ENCODE measurements around the gene SYNJ2BP. TPM values are rescaled to one million over a fixed set of nuclear protein-coding genes. Genes with fewer than 3 reads are reported as not detected.
"Not testable (repeated sequence)": the region's sequence is repeated elsewhere in the genome, so short reads cannot be mapped to it uniquely, and the experiment has no call there.

The SYNJ2BP gene, protein sequence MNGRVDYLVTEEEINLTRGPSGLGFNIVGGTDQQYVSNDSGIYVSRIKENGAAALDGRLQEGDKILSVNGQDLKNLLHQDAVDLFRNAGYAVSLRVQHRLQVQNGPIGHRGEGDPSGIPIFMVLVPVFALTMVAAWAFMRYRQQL
- 15.7 TPM for polyA plus RNA-seq (2013, experiment 1 of 2)
- 14.1 TPM for polyA plus RNA-seq (2013, experiment 2 of 2)

DNA sequence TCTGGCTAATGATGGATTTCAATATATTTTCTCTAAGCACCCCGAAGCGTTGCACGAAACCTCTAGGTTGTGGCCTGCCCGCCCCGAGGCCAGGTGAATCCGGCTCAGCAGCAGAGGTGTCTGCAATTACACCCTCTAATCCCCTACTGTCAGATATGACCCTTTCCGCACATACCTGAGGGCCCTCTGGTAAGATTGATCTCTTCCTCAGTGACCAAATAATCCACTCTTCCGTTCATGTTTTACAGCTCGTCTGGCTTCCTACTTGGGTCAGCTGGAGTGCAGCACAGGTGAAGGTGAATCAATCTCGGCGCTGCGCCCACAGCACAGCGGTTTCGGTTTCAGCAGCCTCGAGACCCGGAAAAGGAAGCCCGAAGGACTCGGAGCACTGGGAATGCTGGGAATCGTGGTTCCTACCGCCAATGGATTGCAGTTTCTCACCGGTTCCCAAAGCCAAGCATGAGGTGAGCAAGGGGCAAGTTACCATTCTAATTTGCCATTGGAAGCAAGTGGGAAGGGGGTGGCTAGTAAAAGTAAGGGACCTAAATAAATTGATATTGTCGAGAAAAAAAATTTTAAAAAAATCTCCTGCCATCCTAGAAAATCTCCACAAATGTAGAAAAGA is at the start of gene SYNJ2BP:
TSS of gene SYNJ2BP (minus strand) at position 366 of the 625 bp plus-strand sequence. CDS start at position 239, 127 bp downstream.
- H3K4me3 ChIP-seq (ENCODE audit: low read length): peak within 1 kb of the TSS; percentile 98
- no peaks in the 10 kb centered on the region for H3K9me3 ChIP-seq (ENCODE audit: insufficient read depth, low read depth, low read length)
- 1% methylated on average over 21 of the region's 22 CpGs for WGBS
- H3K27me3 ChIP-seq (ENCODE audit: insufficient read depth, low read length): no peaks in the 10 kb centered on the region
- peak within 1 kb of the TSS; percentile 83 for H3K9ac ChIP-seq (ENCODE audit: low read depth, low read length)
- H3K36me3 ChIP-seq (ENCODE audit: insufficient read depth, low read length): peaks cover 13% of the 10 kb centered on the region; the same call in 1 of the 2 replicates
- H3K27ac ChIP-seq (ENCODE audit: low read depth, low read length): peak within 1 kb of the TSS; percentile 57; the same call in 1 of the 2 replicates
- peaks cover 6% of the 10 kb centered on the region for H3K4me1 ChIP-seq (ENCODE audit: insufficient read depth, low read length)

DNA sequence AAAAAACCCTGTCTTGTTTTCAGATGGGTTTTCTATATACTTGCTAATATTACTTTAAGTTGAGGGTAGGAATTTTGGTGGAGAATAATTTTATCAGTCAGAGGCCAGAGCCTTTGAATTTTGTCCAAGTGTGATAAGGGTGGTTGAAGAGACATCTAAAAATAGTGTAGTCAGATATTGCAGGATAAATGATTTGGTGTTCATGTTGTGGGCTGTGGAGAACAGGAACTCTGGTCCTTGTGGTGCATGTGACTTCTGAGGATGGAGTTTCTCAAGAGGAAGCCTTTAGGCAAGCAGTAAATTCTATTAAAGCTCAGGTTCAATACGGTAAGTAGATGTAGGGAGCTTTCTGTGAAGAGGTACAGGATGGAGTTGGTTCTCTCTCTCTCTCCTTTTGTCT is 37.8 kb upstream of the SYNJ2BP start:
- Histone ChIP-seq H3K27me3 (ENCODE audit: insufficient read depth, low read length) (no peaks in the 10 kb centered on the region), H3K27ac (ENCODE audit: low read depth, low read length) (no peak overlapping the region), H3K9me3 (ENCODE audit: insufficient read depth, low read depth, low read length) (no peaks in the 10 kb centered on the region), H3K4me1 (ENCODE audit: insufficient read depth, low read length) (no peaks in the 10 kb centered on the region), H3K9ac (ENCODE audit: low read depth, low read length) (no peak overlapping the region), H3K36me3 (ENCODE audit: insufficient read depth, low read length) (no peaks in the 10 kb centered on the region), H3K4me3 (ENCODE audit: low read length) (no peak overlapping the region)
- 95% methylated on average over 1 of the region's 1 CpG for WGBS

DNA sequence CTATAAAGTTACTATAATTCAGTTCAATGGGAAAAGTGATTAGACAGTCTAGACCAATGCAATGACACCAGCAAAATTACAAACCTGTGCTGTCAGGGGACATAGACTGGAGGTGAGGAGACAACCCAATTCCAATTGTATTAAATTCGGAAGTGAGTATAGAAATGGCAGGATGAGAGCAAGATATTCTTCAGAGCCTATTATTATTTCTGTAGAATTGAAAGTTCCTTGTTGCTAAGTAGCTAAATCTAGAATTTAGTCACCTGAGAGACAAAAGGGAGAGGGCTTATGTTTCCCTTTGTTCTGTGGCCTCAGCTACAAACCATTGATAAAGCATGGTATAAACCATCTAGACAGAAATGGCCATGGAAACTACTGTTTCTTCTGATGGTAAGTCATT is 35.0 kb upstream of the SYNJ2BP start, which contains the start of gene ADAM21:
TSS of gene ADAM21 (plus strand) at position 301 of the 400 bp plus-strand sequence. CDS start 5,326 bp downstream, outside the sequence.
- WGBS: 91% methylated on average over 1 of the region's 1 CpG
- Histone ChIP-seq H3K36me3 (ENCODE audit: insufficient read depth, low read length) (no peaks in the 10 kb centered on the region), H3K27me3 (ENCODE audit: insufficient read depth, low read length) (no peaks in the 10 kb centered on the region), H3K9ac (ENCODE audit: low read depth, low read length) (no peak within 1 kb of the TSS), H3K9me3 (ENCODE audit: insufficient read depth, low read depth, low read length) (peaks cover 11% of the 10 kb centered on the region), H3K4me3 (ENCODE audit: low read length) (no peak within 1 kb of the TSS), H3K27ac (ENCODE audit: low read depth, low read length) (no peak within 1 kb of the TSS), H3K4me1 (ENCODE audit: insufficient read depth, low read length) (no peaks in the 10 kb centered on the region)

DNA sequence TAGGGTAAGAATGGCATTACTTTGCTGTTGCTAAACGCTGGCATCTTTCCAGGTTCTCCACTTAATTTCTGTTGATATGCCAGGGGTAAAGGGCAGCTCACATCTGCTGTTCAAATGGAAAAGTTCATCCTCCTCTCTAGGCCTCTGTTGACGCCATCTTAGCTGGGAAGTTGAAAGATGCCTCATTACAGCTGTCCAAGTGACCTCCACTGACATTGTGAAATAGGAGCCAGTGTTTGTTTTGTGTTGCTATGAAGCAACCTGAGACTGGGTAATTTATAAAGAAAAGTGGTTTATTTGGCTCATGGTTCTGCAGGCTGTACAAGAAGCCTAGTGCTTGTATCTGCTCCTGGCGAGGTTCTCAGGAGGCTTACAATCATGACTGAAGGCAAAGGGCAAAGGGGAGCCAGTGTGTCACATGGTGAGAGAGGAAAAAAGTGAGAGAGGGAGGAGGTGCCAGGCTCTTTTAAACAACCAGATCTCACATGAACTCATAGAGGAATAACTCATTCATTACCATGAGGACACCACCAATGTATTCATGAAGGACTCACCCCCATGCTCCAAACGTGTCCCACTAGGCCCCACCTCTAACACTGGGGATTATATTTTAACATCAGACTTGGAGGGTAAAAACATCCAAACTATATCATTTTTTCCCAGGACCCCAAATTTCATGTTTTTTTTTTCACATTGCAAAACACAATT is 31.9 kb upstream of the SYNJ2BP start:
- WGBS: 93% methylated on average over 4 of the region's 4 CpGs
- H3K4me1 ChIP-seq (ENCODE audit: insufficient read depth, low read length): no peaks in the 10 kb centered on the region
- peaks cover 42% of the 10 kb centered on the region for H3K9me3 ChIP-seq (ENCODE audit: insufficient read depth, low read depth, low read length)

DNA sequence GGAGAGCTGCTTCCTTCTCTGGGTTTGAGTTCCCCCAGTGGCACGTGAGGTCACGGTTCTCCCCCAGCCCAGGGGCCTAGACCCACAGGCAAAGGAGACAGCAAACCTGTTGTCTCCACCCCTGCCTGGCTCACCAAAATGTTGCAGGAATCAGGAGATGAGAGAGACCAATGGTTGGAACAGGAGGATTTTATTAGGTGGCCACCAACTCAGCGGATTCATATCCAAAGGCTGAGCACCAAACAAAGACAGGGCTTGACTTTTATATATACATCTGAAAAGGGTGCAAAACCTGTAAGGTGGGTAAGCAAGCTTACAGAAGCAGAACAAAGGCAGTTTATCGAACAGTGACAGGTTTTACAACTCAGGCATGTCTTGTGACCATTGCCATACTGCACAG is 25.9 kb upstream of the SYNJ2BP start:
- H3K9ac ChIP-seq (ENCODE audit: low read depth, low read length): no peak overlapping the region
- 87% methylated on average over 4 of the region's 4 CpGs for WGBS
- H3K36me3 ChIP-seq (ENCODE audit: insufficient read depth, low read length): 0 out of 2 replicates have a peak, but pooled peaks cover 2% of the 10 kb centered on the region
- no peak overlapping the region for H3K27ac ChIP-seq (ENCODE audit: low read depth, low read length)
- H3K4me1 ChIP-seq (ENCODE audit: insufficient read depth, low read length): no peaks in the 10 kb centered on the region
- H3K9me3 ChIP-seq (ENCODE audit: insufficient read depth, low read depth, low read length): peaks cover 80% of the 10 kb centered on the region
- no peak overlapping the region for H3K4me3 ChIP-seq (ENCODE audit: low read length)
- H3K27me3 ChIP-seq (ENCODE audit: insufficient read depth, low read length): no peaks in the 10 kb centered on the region

More for the DNA sequence above, 31.9 kb upstream of the SYNJ2BP start:
- Histone ChIP-seq H3K27ac (ENCODE audit: low read depth, low read length) (no peak overlapping the region), H3K4me3 (ENCODE audit: low read length) (no peak overlapping the region), H3K9ac (ENCODE audit: low read depth, low read length) (no peak overlapping the region), H3K36me3 (ENCODE audit: insufficient read depth, low read length) (0 out of 2 replicates have a peak, but pooled peaks cover 2% of the 10 kb centered on the region), H3K27me3 (ENCODE audit: insufficient read depth, low read length) (no peaks in the 10 kb centered on the region)

DNA sequence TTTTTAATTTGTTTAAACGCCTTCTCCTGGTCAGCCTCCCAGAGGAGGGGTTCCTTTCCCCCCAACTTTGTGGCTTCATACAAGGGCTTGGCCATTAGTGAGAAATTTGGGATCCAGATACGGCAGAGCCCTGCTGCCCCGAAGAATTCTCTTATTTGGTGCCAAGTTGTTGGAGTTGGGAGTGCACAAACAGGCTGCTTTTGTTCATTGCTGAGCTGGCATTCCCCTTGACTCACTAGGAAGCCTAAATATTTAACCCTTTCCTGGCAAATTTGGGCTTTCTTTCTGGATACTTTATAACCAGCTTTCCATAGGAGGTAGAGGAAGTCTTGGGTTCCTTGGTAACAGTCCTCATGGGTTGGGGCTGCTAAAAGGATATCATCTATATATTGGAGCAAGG is 24.8 kb upstream of the SYNJ2BP start:
- no peak overlapping the region for H3K27ac ChIP-seq (ENCODE audit: low read depth, low read length)
- no peaks in the 10 kb centered on the region for H3K27me3 ChIP-seq (ENCODE audit: insufficient read depth, low read length)
- no peaks in the 10 kb centered on the region for H3K4me1 ChIP-seq (ENCODE audit: insufficient read depth, low read length)
- H3K9ac ChIP-seq (ENCODE audit: low read depth, low read length): no peak overlapping the region
- no peak overlapping the region for H3K4me3 ChIP-seq (ENCODE audit: low read length)
- 0 out of 2 replicates have a peak, but pooled peaks cover 2% of the 10 kb centered on the region for H3K36me3 ChIP-seq (ENCODE audit: insufficient read depth, low read length)
- WGBS: 82% methylated on average over 3 of the region's 3 CpGs
- peaks cover 81% of the 10 kb centered on the region for H3K9me3 ChIP-seq (ENCODE audit: insufficient read depth, low read depth, low read length)

DNA sequence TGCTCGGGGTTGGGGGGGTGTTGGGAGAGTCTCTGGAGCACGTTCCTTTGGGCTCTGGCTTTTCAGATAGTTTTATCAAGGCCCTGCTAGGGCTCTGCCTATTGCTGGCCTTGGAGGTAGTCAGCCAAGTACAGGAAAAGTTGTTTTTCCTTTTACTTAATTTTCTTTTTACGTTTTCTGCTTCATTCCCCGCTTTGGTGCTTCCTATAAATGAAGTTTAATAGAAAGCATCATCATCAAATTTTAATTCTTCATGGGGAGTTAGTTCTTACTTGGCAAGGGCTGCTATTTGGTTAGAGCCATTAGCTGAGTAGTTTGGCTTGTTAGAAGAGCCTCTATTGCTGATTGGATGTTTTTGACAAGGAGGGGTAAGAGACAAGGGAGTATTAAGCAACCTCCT is 20.0 kb upstream of the SYNJ2BP start:
- WGBS: 63% methylated on average over 2 of the region's 4 CpGs
- Histone ChIP-seq H3K36me3 (ENCODE audit: insufficient read depth, low read length) (no peaks in the 10 kb centered on the region), H3K27me3 (ENCODE audit: insufficient read depth, low read length) (no peaks in the 10 kb centered on the region), H3K4me1 (ENCODE audit: insufficient read depth, low read length) (no peaks in the 10 kb centered on the region), H3K9ac (ENCODE audit: low read depth, low read length) (no peak overlapping the region), H3K9me3 (ENCODE audit: insufficient read depth, low read depth, low read length) (peaks cover 47% of the 10 kb centered on the region), H3K27ac (ENCODE audit: low read depth, low read length) (no peak overlapping the region), H3K4me3 (ENCODE audit: low read length) (no peak overlapping the region)

DNA sequence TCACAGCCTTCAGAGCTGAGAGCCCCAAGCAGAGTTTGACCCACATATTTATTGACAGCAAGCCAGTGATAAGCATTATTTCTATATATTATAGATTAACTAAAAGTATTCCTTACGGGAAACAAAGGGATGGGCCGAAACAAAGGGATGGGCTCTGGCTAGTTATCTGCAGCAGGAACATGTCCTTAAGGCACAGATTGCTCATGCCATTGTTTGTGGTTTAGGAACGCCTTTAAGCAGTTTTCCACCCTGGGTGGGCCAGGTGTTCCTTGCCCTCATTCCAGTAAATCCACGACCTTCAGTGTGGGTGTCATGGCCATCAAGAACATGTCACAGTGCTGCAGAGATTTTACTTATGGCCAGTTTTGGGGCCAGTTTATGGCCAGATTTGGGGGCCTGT is 9.7 kb upstream of the SYNJ2BP start:
- not testable (repeated sequence) for H3K27me3 ChIP-seq (ENCODE audit: insufficient read depth, low read length); H3K27ac ChIP-seq (ENCODE audit: low read depth, low read length); H3K4me1 ChIP-seq (ENCODE audit: insufficient read depth, low read length); H3K9ac ChIP-seq (ENCODE audit: low read depth, low read length); H3K36me3 ChIP-seq (ENCODE audit: insufficient read depth, low read length); H3K4me3 ChIP-seq (ENCODE audit: low read length)
- WGBS: 64% methylated on average over 2 of the region's 4 CpGs
- H3K9me3 ChIP-seq (ENCODE audit: insufficient read depth, low read depth, low read length): peaks cover 39% of the 10 kb centered on the region

DNA sequence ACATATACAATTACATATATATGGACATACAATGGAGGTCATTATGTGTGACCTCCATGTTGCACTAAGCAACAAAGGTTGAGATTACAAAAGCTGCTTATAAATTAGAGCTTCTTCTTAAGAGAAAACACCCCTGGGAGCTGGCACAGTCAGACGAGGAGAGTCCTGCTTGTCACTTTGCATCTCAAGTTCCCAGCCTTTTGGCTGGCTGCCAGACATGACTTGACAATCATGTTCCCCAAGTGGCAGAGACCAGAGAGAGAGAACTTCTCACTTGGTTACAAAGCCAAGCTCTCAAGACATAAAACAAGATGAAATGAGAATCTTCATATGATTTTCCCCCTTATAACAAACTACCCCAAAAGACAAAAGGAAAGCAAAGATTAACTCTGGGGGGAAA is 8.5 kb upstream of the SYNJ2BP start:
- H3K9me3 ChIP-seq (ENCODE audit: insufficient read depth, low read depth, low read length): peaks cover 30% of the 10 kb centered on the region
- 42% methylated on average over 1 of the region's 1 CpG for WGBS
- H3K4me1 ChIP-seq (ENCODE audit: insufficient read depth, low read length): no peaks in the 10 kb centered on the region

DNA sequence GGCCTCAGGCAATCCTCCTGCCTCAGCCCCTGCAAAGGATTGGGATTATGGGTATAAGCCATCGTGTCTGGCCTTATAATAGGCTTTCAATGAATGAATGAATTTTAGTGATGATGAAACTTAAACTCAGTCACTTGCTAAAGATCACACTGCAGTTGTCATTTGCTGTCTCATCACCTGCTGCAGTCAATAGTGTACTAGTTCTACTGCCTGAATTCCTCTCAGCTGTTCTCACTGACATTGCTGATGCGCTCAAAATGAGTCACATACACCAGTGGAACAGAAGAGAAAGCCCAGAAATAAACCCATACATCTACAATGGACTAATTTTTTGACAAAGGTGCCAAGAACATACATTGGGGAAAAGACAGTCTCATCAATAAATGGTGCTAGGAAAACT is 5.6 kb upstream of the SYNJ2BP start:
- Histone ChIP-seq H3K9me3 (ENCODE audit: insufficient read depth, low read depth, low read length) (peaks cover 28% of the 10 kb centered on the region), H3K36me3 (ENCODE audit: insufficient read depth, low read length) (no peaks in the 10 kb centered on the region), H3K27me3 (ENCODE audit: insufficient read depth, low read length) (no peaks in the 10 kb centered on the region), H3K9ac (ENCODE audit: low read depth, low read length) (no peak overlapping the region), H3K4me1 (ENCODE audit: insufficient read depth, low read length) (no peaks in the 10 kb centered on the region), H3K27ac (ENCODE audit: low read depth, low read length) (no peak overlapping the region), H3K4me3 (ENCODE audit: low read length) (no peak overlapping the region)
- 86% methylated on average over 2 of the region's 2 CpGs for WGBS

More for the DNA sequence above, 8.5 kb upstream of the SYNJ2BP start:
- Histone ChIP-seq H3K27me3 (ENCODE audit: insufficient read depth, low read length) (no peaks in the 10 kb centered on the region), H3K27ac (ENCODE audit: low read depth, low read length) (no peak overlapping the region), H3K4me3 (ENCODE audit: low read length) (no peak overlapping the region), H3K9ac (ENCODE audit: low read depth, low read length) (no peak overlapping the region), H3K36me3 (ENCODE audit: insufficient read depth, low read length) (no peaks in the 10 kb centered on the region)

DNA sequence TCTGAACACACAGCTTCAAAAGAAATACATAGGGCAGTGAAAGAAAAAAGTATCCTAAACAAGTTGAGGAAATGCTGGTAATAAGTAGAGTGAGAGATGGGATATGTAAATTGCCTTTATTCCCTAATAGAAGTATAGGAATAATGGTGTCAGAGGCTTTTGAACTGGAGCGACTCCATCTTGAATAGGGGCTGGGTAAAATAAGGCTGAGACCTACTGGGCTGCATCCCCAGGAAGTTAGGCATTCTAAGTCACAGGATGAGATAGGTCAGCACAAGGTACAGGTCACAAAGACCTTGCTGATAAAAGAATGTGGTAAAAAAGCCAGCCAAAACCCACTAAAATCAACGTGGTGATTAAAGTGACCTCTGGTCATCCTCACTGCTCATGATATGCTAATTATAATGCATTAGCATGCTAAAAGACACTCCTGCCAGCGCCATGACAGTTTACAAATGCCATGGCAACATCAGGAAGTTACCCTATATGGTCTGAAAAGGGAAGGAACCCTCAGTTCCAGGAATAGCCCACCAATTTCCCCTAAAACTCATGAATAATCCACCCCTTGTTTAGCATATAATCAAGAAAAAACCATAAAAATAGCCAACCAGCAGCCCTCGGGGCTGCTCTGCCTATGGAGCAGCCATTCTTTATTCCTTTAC is 2.5 kb upstream of the SYNJ2BP start:
- H3K4me1 ChIP-seq (ENCODE audit: insufficient read depth, low read length); H3K9me3 ChIP-seq (ENCODE audit: insufficient read depth, low read depth, low read length); H3K27me3 ChIP-seq (ENCODE audit: insufficient read depth, low read length); H3K9ac ChIP-seq (ENCODE audit: low read depth, low read length); H3K4me3 ChIP-seq (ENCODE audit: low read length); H3K36me3 ChIP-seq (ENCODE audit: insufficient read depth, low read length): not testable (repeated sequence)
- WGBS: 55% methylated on average over 4 of the region's 4 CpGs
- H3K27ac ChIP-seq (ENCODE audit: low read depth, low read length): peak overlapping the region; percentile 39; the same call in 1 of the 2 replicates

All from HUES64 (cell line).